Measurements from ENCODE around the gene SLC1A1.

Gene SLC1A1

GRCh38 chr9:4547016-4547415 lies 56.7 kb downstream of the SLC1A1 start:
- DNase-seq, result no peak

- DNase-seq, result no peak
Measured at GRCh38 chr9:4548811-4549725, 58.8 kb downstream of the SLC1A1 start.

DNA sequence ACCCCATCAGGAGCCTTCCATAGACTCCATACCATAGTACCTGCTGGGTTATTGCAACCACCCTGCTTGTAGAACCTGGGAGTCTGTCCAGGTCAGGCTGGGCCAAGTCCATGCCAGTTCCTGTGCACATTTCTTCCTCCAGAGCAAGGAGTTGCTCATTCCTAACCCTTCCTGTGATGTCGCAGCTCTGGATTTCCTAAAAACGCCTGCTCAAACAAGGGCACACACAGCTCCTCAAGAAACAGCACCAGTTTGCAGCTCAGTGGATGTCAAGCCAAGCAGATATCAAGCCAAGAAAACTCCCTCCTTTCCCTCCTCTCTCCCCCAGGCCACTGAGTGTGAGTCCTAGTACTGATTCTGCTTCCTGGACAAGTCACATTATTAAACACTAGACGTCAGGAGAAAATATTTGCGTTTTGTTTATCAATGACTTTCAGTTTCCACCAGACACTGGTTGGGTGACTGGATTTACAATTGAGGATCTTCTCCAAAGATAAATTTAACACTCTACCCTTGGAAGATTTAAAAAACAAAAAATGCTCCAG lies 59.6 kb downstream of the SLC1A1 start:
- no peak for DNase-seq

GRCh38 chr9:4550777-4551484 lies 60.7 kb downstream of the SLC1A1 start:
- no peak for DNase-seq

- DNase-seq, result no peak
Measured at GRCh38 chr9:4553951-4554381, 63.7 kb downstream of the SLC1A1 start.

GRCh38 chr9:4555236-4555635 lies 65.0 kb downstream of the SLC1A1 start:
- DNase-seq, result no peak

DNA sequence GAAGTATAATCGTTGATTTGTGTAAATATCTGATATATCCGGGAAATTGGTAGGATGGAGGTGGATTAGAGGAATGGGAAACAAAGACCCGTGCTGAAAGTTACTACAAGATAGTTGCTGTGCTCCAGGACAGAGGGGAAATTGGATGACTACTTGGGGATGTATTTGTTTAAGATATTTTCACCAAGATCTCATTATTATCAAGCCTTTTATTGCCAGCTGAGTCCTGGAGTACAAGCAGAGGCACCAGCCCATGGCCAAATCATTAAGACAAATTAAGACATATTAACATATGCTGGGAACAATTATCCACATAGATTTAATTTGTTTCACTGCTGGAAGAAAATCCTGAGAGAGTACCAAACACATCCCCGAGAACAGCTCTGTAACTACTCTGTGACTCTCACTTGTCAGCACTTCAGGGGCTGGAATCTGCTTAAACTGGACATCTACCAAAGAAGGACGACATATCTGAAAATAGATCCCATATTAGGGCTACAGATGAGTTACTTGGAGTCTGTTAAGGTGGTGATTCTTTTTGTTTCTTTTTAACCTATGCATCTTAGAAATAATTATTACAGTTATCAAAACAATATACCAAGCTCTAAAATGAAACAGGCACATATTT lies 68.2 kb downstream of the SLC1A1 start:
- DNase-seq, result no peak

- DNase-seq, result no peak
Measured at GRCh38 chr9:4559261-4560182, 69.3 kb downstream of the SLC1A1 start.

GRCh38 chr9:4563105-4563504 lies 72.8 kb downstream of the SLC1A1 start:
- DNase-seq, result no peak

- no peak for DNase-seq
Measured at GRCh38 chr9:4566806-4567205, 76.5 kb downstream of the SLC1A1 start.

DNA sequence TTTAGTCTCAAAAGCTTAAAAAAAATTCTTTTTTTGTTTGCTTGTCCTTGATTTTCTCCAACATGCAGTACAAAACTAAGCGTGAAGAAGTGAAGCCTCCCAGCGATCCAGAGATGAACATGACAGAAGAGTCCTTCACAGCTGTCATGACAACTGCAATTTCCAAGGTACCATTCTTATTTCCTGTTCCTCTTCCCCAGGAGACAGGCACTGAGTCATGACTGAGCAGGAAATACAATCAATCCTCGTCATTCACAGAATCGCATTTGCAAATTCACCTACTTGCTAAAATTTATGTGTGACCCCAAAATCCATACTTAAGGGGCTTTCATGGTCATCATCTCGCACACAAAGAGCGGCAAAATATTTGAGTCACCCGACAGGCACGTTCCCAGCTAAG lies 77.3 kb downstream of the SLC1A1 start:
- DNase-seq, result no peak

GRCh38 chr9:4569101-4569500 lies 78.8 kb downstream of the SLC1A1 start:
- DNase-seq, result no peak

DNA sequence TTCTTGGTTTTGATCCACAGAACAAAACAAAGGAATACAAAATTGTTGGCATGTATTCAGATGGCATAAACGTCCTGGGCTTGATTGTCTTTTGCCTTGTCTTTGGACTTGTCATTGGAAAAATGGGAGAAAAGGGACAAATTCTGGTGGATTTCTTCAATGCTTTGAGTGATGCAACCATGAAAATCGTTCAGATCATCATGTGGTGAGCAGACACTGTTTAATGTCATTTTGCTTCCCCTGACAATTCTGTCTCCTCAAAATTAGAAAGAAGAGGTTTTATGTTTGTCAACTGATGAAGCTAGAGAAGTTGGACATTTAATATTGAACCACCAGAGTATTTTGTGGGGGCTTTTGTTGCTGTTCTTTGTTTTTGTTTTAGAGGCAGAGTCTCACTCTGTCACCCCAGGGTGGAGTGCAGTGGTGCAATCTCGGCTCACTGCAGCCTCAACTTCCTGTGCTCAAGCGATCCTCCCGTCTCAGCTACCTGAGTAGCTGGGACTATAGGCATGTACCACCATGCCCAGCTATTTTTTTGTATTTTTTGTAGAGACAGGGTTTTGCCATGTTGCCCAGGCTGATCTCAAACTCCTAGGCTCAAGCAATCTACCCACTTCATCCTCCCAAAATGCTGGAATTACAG lies 82.0 kb downstream of the SLC1A1 start:
- DNase-seq, result no peak

DNA sequence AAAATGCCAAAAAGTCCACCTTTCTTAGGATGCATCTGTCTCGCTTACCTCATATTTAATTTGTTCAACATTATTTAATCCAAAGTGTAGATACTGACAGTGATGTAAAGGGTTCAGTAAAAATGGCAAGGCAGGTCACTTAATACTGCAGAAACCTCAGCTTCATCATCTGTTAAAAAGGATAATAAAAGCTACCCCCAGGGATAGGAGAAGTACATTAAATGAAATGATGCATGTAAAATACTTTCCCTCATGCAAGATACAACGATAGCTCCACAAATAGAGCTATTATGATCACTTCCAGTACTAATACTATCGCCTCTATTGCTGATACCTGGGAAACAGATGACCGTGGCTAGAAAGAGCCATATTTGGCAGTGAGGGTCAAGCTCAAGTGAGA lies 82.9 kb downstream of the SLC1A1 start:
- DNase-seq, result no peak

- DNase-seq, result no peak
Measured at GRCh38 chr9:4573634-4574389, 83.5 kb downstream of the SLC1A1 start.

GRCh38 chr9:4574657-4575243 lies 84.5 kb downstream of the SLC1A1 start:
- DNase-seq, result no peak

DNA sequence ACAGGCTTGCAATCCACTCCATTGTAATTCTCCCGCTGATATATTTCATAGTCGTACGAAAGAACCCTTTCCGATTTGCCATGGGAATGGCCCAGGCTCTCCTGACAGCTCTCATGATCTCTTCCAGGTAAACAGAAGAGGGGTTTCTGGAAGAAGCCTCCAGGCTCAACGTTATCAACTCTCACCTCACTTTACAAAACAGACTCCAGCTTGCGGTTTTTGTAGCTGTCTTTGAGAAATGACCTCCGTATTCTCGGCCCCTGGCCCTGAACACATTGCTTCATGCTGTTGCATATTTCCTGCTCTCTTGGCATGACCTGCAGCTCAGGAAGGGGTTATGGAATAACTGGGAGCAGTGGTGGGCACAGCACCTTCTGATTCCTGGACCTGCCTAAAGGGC lies 85.7 kb downstream of the SLC1A1 start:
- no peak for DNase-seq

DNA sequence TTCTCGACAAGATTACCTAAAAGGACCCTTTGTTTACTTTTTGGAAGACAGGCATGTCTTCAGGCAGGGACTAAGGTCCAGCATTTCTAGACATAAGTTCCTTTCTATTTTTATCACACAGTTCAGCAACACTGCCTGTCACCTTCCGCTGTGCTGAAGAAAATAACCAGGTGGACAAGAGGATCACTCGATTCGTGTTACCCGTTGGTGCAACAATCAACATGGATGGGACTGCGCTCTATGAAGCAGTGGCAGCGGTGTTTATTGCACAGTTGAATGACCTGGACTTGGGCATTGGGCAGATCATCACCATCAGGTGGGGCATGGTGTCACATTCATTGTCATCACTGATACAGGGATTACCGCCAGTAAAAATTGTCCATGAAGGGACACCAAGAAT lies 86.2 kb downstream of the SLC1A1 start:
- no peak for DNase-seq

DNA sequence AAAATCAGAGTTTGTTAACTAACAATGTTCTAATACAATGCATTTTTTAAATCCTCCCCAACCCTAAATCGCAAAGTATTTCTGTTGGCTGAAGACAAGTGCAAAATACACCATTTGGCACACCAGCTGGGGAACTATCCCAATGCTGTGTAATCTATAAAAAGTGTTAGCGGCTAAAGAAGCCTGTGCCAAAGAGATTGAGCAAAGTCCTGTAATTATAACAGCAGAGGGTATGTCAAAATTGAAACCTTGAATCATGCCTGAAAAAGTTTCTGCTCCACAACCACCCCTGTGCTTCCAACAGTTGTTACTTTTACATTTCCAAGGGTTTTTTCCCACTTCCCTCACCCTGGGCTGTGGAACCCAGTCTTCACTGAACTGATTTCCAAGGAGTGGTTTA lies 88.7 kb downstream of the SLC1A1 start:
- DNase-seq, result no peak

- no peak for DNase-seq
Measured at GRCh38 chr9:4581035-4581760, 90.9 kb downstream of the SLC1A1 start.
